CD4-positive, alpha-beta T cell (primary cell): ENCODE results near the gene PPM1A. TPM values are rescaled to one million over a fixed set of nuclear protein-coding genes. Genes with fewer than 3 reads are reported as not detected.

ENCODE experiments used
- ATAC-seq: fragments of 200-7000 bp; cut with Tn5 transposase; one replicate; pipeline ENCODE4 v1.10.0; 2022; ENCODE audit warnings: mild to moderate bottlenecking; ENCODE audit not compliant: poor library complexity
- CTCF ChIA-PET: fragments of 350-600 bp; sonication (Branson Sonifier 250); formaldehyde crosslinking; loops from one replicate; lab custom pipeline; 2021; ENCODE audit warnings: antibody characterized with exemption, inconsistent platforms; lab: Charles Lee
- POLR2A ChIA-PET: fragments of 350-600 bp; sonication (Branson Sonifier 250); formaldehyde crosslinking; loops from one replicate; lab custom pipeline; 2021; ENCODE audit warnings: antibody characterized with exemption, inconsistent platforms; lab: Charles Lee
- DNase-seq, 14 experiments: peaks; one replicate each; pipeline ENCODE4 v3.0.0-alpha.2; 2013 to 2020; ENCODE audit warnings: mixed read lengths in 2 of 14
- H3K27ac ChIP-seq, 2 donors: one replicate each; pipeline versions ENCODE4 v1.5.1 to v1.7.0; 2013; ENCODE audit warnings: low read length in 2 of 2, low read depth in 1 of 2, mild to moderate bottlenecking in 1 of 2
- H3K27me3 ChIP-seq, 2 experiments: 1 replicate in 1 of 2; 2 replicates in 1 of 2; pipeline versions ENCODE4 v1.6.1 to v1.7.0; 2013; ENCODE audit warnings: low read length in 2 of 2, control low read depth in 1 of 2, mild to moderate bottlenecking in 1 of 2, moderate library complexity in 1 of 2; ENCODE audit not compliant: insufficient read depth in 2 of 2, control insufficient read depth in 1 of 2
- H3K36me3 ChIP-seq: one replicate; pipeline ENCODE4 v1.6.1; 2013; ENCODE audit warnings: low read length, control low read depth; ENCODE audit not compliant: insufficient read depth
- H3K4me1 ChIP-seq: one replicate; pipeline ENCODE4 v1.6.1; 2013; ENCODE audit warnings: low read length, control low read depth; ENCODE audit not compliant: insufficient read depth
- H3K4me3 ChIP-seq: one replicate; pipeline ENCODE4 v1.5.1; 2013; ENCODE audit warnings: mild to moderate bottlenecking, low read length, moderate library complexity
- H3K9me3 ChIP-seq, 2 experiments: 1 replicate in 1 of 2; 2 replicates in 1 of 2; pipeline versions ENCODE4 v1.6.1 to v1.7.0; 2013; ENCODE audit warnings: low read length in 2 of 2, mild to moderate bottlenecking in 2 of 2, control low read depth in 1 of 2, moderate library complexity in 1 of 2; ENCODE audit not compliant: control insufficient read depth in 1 of 2, insufficient read depth in 1 of 2
- H3K27ac Mint-ChIP-seq: one replicate; pipeline ENCODE4 v1.8.0; 2020; ENCODE audit warnings: mixed read lengths
- H3K27me3 Mint-ChIP-seq: one replicate; pipeline ENCODE4 v1.8.0; 2021; ENCODE audit warnings: mixed read lengths
- H3K36me3 Mint-ChIP-seq: one replicate; pipeline ENCODE4 v1.8.0; 2021; ENCODE audit warnings: low read depth, mixed read lengths
- H3K4me1 Mint-ChIP-seq: one replicate; pipeline ENCODE4 v1.8.0; 2021; ENCODE audit warnings: low read depth, mixed read lengths
- H3K4me3 Mint-ChIP-seq: one replicate; pipeline ENCODE4 v1.8.0; 2020; ENCODE audit warnings: mild to moderate bottlenecking, mixed read lengths
- H3K9me3 Mint-ChIP-seq: one replicate; pipeline ENCODE4 v1.8.0; 2020; ENCODE audit warnings: mixed read lengths
- intact Hi-C, 2 experiments: fragments of 100-400 bp; cut with DNase I in 1 of 2; cut with micrococcal nuclease in 1 of 2; formaldehyde crosslinking; loops; one replicate each; pipeline versions ENCODE4 v1.15.1 to v1.9.0; 2023 to 2025; cut with DNase I, micrococcal nuclease
- total RNA-seq, 174 experiments: library from RNA in 2 of 174; stranded (reverse) in 2 of 174; gene quantifications; one replicate each; pipeline ENCODE4 v1.2.3 and lab custom pipeline; 2021 to 2026
- TF ChIP-seq, protein P1 (sequence below): fragments of 200-600 bp; IDR thresholded peaks from one replicate; pipeline ENCODE4 v1.8.0; 2022; ENCODE audit warnings: antibody characterized with exemption, mild to moderate bottlenecking

The PPM1A gene
- total RNA-seq, 2 experiments from 2014 or later, result 96.9 to 97.2 TPM

DNA sequence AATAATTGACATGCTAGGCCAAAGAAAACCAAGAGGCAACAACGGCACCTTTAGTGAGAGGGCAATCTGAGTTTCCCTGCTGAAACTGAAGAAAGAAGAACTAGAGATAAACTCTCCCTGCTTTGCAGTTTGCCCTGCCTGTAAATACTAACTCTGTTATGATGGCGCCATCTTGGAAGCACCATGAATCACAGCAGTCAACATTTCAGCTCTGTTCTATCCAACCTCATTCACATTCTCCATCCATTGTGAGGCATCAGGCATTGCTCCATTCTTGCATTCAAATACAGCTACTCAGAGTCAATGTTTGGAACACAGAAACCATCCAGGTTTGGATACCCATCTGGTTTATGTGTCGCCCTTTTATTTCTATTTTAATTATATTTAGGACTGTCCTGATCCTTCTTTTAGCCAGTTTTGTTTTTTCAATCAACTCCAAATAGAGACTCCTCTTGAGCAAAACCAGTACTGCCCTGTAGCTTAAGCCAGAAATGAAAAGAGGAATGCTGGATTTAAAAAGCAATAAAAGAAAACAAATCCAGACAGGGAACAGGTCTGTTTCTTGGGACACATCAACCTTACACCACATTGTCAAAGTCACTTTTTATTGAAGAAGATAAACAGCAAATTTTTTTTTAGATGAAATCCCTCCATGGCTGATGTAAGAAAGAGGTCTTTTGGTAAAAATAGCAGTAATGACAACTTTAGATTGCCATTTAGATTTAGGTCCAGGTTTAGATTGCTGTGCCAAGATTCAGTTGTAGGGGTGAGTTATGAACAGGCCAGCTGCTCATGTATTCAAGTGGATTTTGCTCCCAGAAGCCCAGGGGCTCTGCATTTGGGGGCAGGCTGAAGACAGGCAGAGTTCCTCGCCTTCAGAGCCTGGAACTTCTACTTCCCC lies 33.3 kb upstream of the PPM1A start:
- POLR2A ChIA-PET, result interaction anchor here (0.6 kb wide), 1 partner anchor 18 kb away, joined by 3 read pairs; no protein-coding TSS in a partner anchor
- Mint-ChIP-seq H3K4me1 (no peaks in the 10 kb centered on the region), H3K4me3 (no peak overlapping the region), H3K27me3 (no peaks in the 10 kb centered on the region), H3K36me3 (no peaks in the 10 kb centered on the region), H3K9me3 (no peaks in the 10 kb centered on the region), H3K27ac (no peak overlapping the region)
- CTCF ChIA-PET, result no interaction called here
- intact Hi-C loops, result no loop called here
- peaks cover 0 to 2% of the 10 kb centered on the region in 2 experiments for H3K27me3 ChIP-seq
- no peaks in the 10 kb centered on the region for H3K36me3 ChIP-seq
- no peaks in the 10 kb centered on the region for H3K9me3 ChIP-seq
- DNase-seq, result no peak
- no peak for ATAC-seq
- H3K4me1 ChIP-seq, result no peaks in the 10 kb centered on the region
- TF ChIP-seq, protein P1, sequence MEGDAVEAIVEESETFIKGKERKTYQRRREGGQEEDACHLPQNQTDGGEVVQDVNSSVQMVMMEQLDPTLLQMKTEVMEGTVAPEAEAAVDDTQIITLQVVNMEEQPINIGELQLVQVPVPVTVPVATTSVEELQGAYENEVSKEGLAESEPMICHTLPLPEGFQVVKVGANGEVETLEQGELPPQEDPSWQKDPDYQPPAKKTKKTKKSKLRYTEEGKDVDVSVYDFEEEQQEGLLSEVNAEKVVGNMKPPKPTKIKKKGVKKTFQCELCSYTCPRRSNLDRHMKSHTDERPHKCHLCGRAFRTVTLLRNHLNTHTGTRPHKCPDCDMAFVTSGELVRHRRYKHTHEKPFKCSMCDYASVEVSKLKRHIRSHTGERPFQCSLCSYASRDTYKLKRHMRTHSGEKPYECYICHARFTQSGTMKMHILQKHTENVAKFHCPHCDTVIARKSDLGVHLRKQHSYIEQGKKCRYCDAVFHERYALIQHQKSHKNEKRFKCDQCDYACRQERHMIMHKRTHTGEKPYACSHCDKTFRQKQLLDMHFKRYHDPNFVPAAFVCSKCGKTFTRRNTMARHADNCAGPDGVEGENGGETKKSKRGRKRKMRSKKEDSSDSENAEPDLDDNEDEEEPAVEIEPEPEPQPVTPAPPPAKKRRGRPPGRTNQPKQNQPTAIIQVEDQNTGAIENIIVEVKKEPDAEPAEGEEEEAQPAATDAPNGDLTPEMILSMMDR, result no peak
- no peak overlapping the region for H3K4me3 ChIP-seq
- H3K27ac ChIP-seq, result no peak overlapping the region

DNA sequence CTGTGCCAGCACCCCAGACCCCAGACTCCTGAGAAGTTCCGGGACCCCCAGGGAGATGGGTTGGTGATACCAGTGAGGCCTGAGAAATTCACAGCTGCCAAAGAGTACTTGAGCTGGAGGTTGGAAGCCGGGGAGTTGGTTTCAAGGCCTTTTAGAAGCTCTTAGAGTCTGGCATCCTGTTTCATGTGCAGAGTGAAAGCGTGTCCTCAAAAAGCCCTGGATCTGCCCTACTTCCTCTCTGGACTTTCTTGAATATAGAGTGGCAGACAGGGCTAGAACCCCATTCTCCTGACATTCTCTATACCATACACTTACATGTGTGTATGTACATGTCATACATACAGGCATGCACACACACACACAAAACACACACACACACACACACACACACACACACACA lies 31.3 kb upstream of the PPM1A start:
- Mint-ChIP-seq H3K36me3 (no peaks in the 10 kb centered on the region), H3K4me1 (no peaks in the 10 kb centered on the region), H3K9me3 (no peaks in the 10 kb centered on the region), H3K4me3 (no peak overlapping the region), H3K27me3 (no peaks in the 10 kb centered on the region), H3K27ac (no peak overlapping the region)
- ChIA-PET POLR2A (no interaction called here), CTCF (no interaction called here)
- intact Hi-C loops, result no loop called here
- no peak for ATAC-seq
- Histone ChIP-seq H3K36me3 (no peaks in the 10 kb centered on the region), H3K4me3 (no peak overlapping the region), H3K27me3 (peaks cover 0 to 2% of the 10 kb centered on the region in 2 experiments), H3K9me3 (no peaks in the 10 kb centered on the region), H3K27ac (no peak overlapping the region), H3K4me1 (no peaks in the 10 kb centered on the region)
- TF ChIP-seq, protein P1, result no peak
- no peak for DNase-seq

DNA sequence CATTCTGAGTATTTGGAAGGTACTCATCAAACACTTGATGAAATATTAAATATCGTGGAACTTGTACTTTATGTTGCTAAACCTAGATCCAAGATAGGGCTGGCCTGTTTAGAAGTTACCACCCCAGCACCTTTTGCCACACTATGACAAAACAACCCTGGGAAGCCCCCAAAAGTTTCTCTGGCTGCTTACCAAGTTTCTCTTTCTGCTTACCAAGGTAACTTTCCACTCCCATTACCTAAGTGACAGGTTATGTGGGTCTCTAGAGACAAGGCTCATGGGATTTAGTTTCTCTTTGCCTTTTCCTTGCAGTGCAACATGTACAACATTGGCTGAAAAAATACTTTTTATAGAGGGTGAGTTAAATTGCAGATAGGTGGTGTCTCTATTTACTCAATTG lies 28.9 kb upstream of the PPM1A start:
- no peak overlapping the region for H3K27ac Mint-ChIP-seq
- Histone ChIP-seq H3K4me3 (no peak overlapping the region), H3K9me3 (no peaks in the 10 kb centered on the region), H3K27me3 (peaks cover 0 to 2% of the 10 kb centered on the region in 2 experiments), H3K4me1 (no peaks in the 10 kb centered on the region), H3K27ac (no peak overlapping the region), H3K36me3 (no peaks in the 10 kb centered on the region)
- no peak for ATAC-seq
- intact Hi-C loops, result no loop called here
- CTCF ChIA-PET, result no interaction called here
- H3K4me3 Mint-ChIP-seq, result no peak overlapping the region
- no peaks in the 10 kb centered on the region for H3K4me1 Mint-ChIP-seq
- DNase-seq, result peak in 1 of 14 experiments; percentile 9
- no peaks in the 10 kb centered on the region for H3K27me3 Mint-ChIP-seq
- POLR2A ChIA-PET, result no interaction called here
- TF ChIP-seq, protein P1, result no peak
- no peaks in the 10 kb centered on the region for H3K36me3 Mint-ChIP-seq
- H3K9me3 Mint-ChIP-seq, result no peaks in the 10 kb centered on the region
